Transverse colon (tissue), 4 donors: ENCODE data around the gene NEK2.

Source experiments
- CTCF ChIP-seq, 5 experiments: fragments of 200-600 bp in 3 of 5; fragments of 450-650 bp in 2 of 5; sonication (generic) in 3 of 5; IDR thresholded peaks; 1 replicate in 2 of 5; 2 replicates in 3 of 5; pipeline ENCODE4 v1.5.1; 2016 to 2017; ENCODE audit warnings: antibody characterized with exemption in 5 of 5, inconsistent platforms in 3 of 5, mild to moderate bottlenecking in 2 of 5, moderate library complexity in 1 of 5
- EP300 ChIP-seq: sonication (generic); formaldehyde crosslinking; IDR thresholded peaks from one replicate; pipeline ENCODE4 v1.6.1; 2017; ENCODE audit warnings: antibody characterized with exemption, low read depth
- POLR2A ChIP-seq: fragments of 450-650 bp; IDR thresholded peaks from one replicate; pipeline ENCODE4 v1.6.1; 2016; ENCODE audit warnings: antibody characterized with exemption, mild to moderate bottlenecking, moderate library complexity
- POLR2AphosphoS5 ChIP-seq, 3 donors: sonication (generic); formaldehyde crosslinking; IDR thresholded peaks; one replicate each; pipeline ENCODE4 v1.6.1; 2016; ENCODE audit warnings: antibody characterized with exemption in 3 of 3

GRCh38 chr1:211616231-211616964 is 59.0 kb downstream of the NEK2 start:
- TF ChIP-seq EP300 = no peak
- no peak for TF ChIP-seq POLR2A
- no peak for TF ChIP-seq CTCF (IDR thresholded peaks at IDR 0.05)
- TF ChIP-seq POLR2AphosphoS5 (IDR thresholded peaks at IDR 0.05) = no peak
